HCT116 (cell line): ENCODE measurements around the gene SLC22A4.

Source experiments
- ATF3 ChIP-seq: IDR thresholded peaks from 2 replicates; pipeline ENCODE4 v1.6.1; 2012
- CTCF ChIP-seq, 3 experiments: fragments of 200-600 bp in 1 of 3; sonication (generic) in 1 of 3; IDR thresholded peaks in 2 of 3; conservative IDR thresholded peaks in 1 of 3; 2 replicates each; pipeline ENCODE4 v1.5.1; 2012 to 2017; ENCODE audit warnings: low read depth in 2 of 3, low read length in 2 of 3, antibody characterized with exemption in 1 of 3, borderline replicate concordance in 1 of 3, control low read depth in 1 of 3, mild to moderate bottlenecking in 1 of 3, mixed read lengths in 1 of 3, mixed run types in 1 of 3, moderate library complexity in 1 of 3; ENCODE audit not compliant: insufficient read depth in 1 of 3
- EZH2 ChIP-seq: fragments of 200-600 bp; sonication (generic); IDR thresholded peaks from 2 replicates; pipeline ENCODE4 v1.6.1; 2017; ENCODE audit warnings: antibody characterized with exemption, mixed run types
- EZH2phosphoT487 ChIP-seq: fragments of 200-600 bp; IDR thresholded peaks from 2 replicates; pipeline ENCODE4 v1.6.1; 2018; ENCODE audit warnings: antibody characterized with exemption, borderline replicate concordance
- POLR2A ChIP-seq: IDR thresholded peaks from 2 replicates; pipeline ENCODE4 v1.7.0; 2011; ENCODE audit warnings: borderline replicate concordance; ENCODE audit not compliant: insufficient read depth, insufficient read length; ENCODE audit errors: extremely low read depth
- POLR2AphosphoS5 ChIP-seq: IDR thresholded peaks from 2 replicates; pipeline ENCODE4 v1.6.1; 2011; ENCODE audit warnings: mild to moderate bottlenecking, low read depth, low read length, moderate library complexity
- REST ChIP-seq: IDR thresholded peaks from 2 replicates; pipeline ENCODE4 v1.6.1; 2012; ENCODE audit warnings: low read depth
- SIN3A ChIP-seq: IDR thresholded peaks from 2 replicates; pipeline ENCODE4 v1.6.1; 2012; ENCODE audit warnings: low read depth
- YY1 ChIP-seq: IDR thresholded peaks from 2 replicates; pipeline ENCODE4 v1.6.1; 2011; ENCODE audit warnings: low read length, low read depth, moderate library complexity, mild to moderate bottlenecking; ENCODE audit not compliant: insufficient replicate concordance; ENCODE audit errors: extremely low read depth
- ZNF274 ChIP-seq: fragments of 200-500 bp; sonication (Bioruptor generic); IDR thresholded peaks from 2 replicates; pipeline ENCODE4 v1.6.1; 2014; ENCODE audit warnings: mild to moderate bottlenecking, low read depth, low read length, inconsistent platforms

- no peak for TF ChIP-seq ZNF274
- TF ChIP-seq POLR2AphosphoS5: peak; percentile 62
- peak; percentile 39 for TF ChIP-seq POLR2A
- TF ChIP-seq CTCF (IDR thresholded peaks at IDR 0.05 in 2 of 3, conservative IDR thresholded peaks at IDR 0.05 in 1 of 3; ENCODE audit: borderline replicate concordance in 1 of 3, insufficient read depth in 1 of 3, low read depth in 2 of 3, low read length in 2 of 3): 0 out of 6 replicates have a peak, but pooled peaks of 2 of the 3 experiments have one; percentile 5 to 16
- no peak for TF ChIP-seq EZH2
- TF ChIP-seq SIN3A: no peak
- no peak for TF ChIP-seq REST
- no peak for TF ChIP-seq ATF3
- TF ChIP-seq EZH2phosphoT487: no peak
- peak; percentile 89 for TF ChIP-seq YY1
Observed at GRCh38 chr5:132293066-132293991, 865 bp upstream of the SLC22A4 start.
